HG03280 (cell line): ENCODE data around the gene TXNL1.
A peak's percentile ranks its signal among the peaks of the same experiment; 100 is the strongest.
"Not testable (repeated sequence)": the region's sequence is repeated elsewhere in the genome, so short reads cannot be mapped to it uniquely, and the experiment has no call there.

Experiments
- ATAC-seq: cut with Tn5 transposase; IDR thresholded peaks from one replicate; pipeline ENCODE4 v1.9.1; 2021; ENCODE audit warnings: mild to moderate bottlenecking, moderate library complexity; ENCODE audit not compliant: unreplicated experiment

Gene TXNL1

DNA sequence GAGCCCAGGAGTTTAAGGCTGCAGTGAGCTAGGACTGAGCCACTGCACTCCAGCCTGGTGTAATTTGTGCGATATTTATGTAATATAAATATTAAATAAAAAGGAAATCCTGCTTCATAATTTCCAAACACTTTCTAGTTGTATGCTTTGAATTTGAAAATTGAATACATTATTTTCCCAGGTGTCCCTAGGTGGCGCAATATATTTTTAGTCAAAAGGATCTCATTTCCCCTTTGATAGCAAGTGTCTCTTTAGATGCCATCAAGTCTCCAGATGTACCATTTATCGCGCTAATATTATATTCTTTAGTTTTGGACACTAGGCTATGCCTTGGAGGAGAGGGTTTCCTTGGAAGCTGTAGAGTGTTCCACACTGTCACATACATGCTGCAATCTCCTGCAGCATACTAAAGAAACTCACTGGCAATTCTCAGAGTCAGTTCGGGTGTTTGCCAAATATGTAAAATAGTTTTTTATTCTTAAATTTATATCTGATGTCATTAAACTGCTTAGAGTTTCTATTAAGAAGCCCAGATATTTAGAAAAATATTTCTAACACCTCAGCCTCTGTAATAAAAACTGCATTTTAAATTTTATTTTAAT lies 7.1 kb upstream of the TXNL1 start:
- ATAC-seq, result no peak

DNA sequence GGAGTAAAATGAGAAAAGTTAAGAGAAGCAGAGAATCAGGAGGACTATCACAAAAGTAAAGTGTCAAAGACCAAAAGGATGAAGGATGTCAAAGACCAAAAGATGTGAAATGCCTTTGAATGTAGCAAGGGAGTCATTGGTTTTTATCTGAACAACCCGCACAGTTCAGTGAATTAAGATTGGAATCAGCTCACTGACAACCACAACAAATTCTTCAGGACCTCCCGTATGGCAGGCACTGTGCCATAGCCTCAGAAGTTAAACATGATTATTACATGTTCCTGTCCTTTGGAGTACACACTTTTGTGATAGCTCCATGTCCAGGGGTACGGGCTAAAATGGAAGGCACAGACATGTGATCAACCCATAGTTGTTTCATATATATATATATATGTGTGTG lies 5.0 kb upstream of the TXNL1 start:
- ATAC-seq, result no peak

DNA sequence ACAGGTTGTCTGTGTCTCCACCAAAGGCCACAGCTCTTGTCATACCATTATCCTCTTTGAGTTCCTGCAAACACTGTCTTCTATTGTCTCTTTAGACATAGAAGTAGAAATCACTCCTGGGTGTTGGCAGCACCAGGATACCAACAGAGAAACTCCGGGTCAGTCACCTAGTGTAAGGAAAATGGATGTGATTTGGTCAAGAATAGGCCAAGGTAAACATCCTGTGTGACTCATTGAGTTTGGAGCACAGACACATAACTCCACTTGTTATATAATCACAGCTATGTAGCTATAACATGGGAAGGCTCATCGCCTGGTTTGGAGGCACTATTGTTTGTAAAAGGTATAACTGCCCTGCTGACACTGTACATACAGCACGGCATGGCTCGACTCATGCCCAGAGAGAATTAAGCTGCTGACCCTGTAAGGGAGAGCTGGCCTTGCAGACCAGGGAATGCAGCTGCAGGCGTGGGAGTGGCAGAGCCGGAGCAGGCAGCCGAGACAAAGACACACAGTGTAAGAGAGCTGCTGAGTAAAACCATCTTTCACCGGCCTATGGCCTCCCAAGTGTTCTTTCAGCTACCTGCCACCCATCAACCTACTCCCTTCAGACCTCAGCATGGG lies 3.4 kb upstream of the TXNL1 start:
- no peak for ATAC-seq

DNA sequence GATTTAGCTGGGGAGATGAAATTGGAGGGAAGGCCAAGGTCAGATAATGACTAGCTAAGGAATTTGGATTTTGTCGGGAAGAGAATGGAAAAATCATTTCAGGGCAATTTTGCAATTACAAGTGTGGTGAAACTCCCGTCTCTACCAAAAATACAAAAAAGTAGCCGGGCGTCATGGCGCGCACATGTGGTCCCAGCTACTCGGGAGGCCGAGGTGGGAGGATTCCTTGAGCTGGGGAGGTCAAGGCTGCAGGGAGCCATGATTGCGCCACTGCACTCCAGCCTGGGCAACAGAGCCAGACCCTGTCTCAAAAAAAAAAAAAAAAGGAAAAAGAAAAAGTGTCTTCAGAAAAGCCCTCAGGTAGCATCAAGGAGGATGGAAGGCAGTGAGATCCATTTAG lies 1.2 kb upstream of the TXNL1 start:
- no peak for ATAC-seq

DNA sequence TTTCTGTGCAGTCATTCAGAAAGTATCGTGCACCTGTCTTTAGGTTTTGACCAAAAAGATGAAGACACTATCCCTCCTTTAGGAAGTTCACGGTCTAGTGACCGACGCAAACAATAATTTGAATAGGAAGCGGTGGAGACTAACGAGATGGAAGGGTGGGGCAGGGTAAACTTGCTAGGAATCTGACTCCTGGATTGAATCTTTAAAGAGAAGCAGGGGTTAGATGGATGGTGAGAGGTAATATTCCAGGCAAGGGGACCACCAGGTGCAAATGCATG lies 651 bp upstream of the TXNL1 start:
- no peak for ATAC-seq

DNA sequence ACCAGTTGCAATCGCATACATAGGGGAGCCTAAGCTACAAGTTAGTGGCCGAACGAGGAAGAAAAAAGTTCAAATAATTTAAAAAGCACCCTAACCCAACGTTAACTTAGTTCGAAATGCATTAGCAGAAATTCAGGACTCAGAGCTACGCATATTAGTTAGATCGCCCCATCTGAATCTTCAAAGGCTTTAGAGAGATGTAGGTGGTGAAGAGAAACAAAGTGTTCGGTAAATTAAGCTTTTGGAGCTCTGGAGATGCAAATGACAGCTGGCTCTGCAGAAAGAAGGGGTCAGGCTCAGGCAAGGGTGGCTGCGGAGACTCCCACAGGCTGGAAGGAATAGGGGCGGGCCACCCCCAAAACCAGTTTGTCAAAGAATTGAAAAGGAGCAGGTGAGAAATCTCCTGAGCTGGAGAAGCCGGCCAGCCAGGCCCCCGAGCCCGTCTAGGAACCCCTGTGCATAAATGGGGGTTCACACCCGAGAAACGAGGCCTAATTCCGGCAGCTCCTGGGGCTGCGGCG lies 621 bp downstream of the TXNL1 start:
- peak; percentile 16 for ATAC-seq

DNA sequence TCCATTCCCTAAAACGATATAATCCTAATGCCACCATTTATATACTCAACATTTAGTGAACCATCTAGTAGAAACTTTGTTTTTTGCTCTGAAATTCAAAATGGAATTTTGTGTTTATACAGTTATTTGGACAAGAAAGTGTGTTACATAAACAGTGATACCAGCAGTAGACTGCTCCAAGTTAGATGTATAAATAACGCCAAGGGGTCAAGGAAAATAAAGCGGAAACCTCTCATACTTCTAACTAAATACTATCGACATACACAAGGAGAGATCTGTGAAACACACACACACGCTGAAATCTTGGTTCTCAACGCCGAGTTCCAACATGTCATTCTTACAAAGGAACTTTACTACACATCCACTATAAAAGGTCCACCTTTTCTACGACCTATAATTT lies 1.2 kb downstream of the TXNL1 start:
- no peak for ATAC-seq

DNA sequence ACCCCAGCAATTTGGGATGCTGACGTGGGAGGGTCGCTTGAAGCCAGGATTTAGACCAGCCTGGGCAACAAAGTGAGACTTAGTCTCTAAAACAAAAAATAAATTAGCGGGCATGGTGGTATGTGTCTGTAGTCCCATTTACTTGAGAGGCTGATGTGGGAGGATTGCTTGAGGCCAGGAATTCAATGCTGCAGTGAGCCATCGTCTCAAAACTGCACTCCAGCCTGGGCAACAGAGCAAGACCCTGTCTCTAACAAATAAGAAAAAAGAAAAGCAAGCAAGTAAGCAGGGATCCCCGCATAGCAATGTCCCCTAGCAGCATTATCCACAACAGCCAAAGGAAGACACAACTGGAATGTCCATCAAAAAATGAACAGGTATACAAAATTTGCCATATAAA lies 3.4 kb downstream of the TXNL1 start:
- no peak for ATAC-seq

DNA sequence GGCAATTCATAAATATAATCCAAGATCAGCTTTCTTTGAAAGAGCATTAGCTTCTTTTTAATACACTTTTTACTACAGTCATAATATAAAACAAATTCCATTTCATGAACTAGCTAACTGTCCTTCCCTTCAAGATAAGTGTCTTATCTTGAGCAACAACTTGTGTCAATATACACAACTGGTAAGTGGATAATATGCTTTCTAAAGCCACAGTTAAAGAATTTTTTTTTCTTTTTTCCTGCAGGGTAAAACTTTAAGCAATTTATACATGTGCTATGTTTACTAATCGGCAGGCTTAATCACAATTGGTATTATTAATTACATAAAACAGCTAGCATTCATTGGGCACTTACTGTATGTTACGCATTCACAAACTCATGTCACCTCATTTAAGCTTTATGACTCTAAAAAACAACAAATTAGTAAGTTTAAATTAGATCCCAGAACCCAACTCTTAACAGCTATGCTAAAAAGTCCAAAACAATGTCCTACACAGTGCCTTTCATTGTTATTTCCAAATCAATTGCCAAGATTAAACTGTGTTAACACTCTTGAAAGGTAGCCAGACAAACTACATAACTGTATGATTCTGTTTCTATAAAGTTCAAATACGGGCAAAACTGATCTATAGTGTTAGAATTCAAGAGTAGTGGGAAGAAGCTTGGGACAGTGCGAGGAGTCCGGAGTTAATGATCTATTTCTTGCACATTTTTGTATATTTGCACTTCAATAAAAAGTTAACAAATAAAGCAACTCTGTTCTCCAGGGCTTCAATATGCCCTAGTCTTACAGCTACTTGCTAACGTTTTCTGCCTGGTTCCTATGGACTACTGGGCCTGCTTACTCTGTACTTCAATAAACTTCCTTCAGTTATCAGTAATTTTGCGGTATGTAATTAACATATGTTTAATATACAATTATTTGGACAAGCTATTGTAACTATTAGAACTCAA lies 6.0 kb downstream of the TXNL1 start:
- ATAC-seq, result no peak

DNA sequence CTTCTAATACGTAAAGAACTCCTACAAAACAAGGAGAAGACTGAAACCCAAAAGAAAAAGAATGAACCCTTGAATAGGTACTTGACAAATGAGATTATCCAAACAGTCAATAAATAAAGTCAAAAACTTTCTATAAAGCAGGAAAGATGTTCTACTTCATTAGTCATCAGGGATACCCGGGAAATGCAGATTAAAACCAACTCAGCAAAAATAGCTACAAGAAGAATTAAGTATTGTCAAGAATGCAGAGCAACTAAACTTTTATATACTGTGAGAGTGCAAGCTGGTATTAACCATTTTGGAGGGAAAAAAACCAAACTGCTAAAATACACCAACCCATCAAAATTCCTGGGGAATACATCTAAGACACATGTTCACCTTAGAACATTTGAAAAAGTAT lies 10.4 kb downstream of the TXNL1 start:
- no peak for ATAC-seq

DNA sequence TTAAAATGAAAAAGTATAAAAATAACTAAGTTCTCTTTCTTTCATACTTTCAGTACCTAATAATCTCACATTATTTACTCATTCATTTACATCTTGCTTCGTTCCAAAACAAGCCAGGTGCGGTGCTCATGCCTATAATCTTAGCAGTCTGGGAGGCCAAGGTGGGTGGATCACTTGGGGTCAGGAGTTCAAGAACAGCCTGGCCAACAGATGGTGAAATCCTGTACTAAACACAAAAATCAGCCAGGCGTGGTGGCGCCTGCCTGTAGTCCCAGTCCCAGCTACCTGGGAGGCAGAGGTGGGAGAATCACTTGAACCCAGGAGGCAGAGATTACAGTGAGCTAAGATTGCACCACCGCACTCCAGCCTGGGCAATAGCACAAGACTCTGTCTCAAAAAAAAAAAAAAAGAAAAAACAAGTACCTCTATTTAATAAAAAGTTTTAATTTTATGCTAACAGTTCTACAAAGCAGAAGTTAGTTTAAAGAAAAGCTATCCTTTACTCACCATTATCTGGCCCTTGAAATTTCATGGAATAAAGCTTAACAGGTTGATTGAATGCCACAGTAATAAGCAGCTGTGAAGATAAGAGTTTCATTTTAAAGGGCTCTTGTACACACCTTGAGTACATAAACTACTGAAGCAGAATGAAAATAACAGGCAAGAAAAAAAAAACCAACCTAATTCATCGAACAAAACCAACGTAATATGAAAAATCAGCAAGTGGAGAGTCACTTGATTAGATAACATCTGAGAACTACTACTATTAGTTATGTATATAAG lies 22.5 kb downstream of the TXNL1 start:
- ATAC-seq, result no peak

DNA sequence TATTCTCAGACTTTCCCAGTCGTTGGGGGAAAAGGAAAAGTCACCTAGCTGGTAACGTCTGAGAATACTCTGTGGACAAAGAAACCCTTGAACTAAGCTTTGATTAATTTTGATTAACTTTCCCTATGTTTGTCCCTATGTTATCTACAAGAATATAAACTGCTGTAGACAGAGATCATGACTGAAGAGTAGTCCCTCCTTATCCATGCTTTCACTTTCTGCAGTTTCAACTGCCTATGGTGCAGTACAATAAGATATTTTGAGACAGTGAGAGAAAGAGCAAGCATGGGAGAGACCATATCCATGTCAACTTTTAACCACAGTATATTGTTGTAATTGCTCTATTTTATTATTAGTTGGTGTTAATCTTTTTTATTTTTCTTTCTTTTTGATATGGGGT lies 31.8 kb downstream of the TXNL1 start:
- no peak for ATAC-seq

DNA sequence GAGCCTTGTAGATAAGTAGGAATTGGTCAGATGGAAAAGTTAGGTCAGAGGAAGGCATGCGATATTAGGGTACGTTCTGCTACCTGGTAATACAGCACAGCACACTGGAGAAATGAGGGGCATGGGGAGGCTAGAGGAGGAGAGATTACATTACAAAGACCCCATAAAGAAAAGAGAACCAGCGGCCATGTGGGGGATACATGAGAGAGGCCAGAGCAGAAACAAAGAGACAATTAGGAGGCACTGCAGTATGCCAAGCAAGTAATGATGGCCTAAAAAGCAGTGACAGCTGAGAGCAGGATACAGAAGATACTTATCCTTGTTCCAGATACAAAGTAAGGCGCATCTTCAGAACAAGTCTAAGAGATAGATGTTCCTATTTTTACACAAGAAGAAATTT lies 40.0 kb downstream of the TXNL1 start:
- ATAC-seq, result no peak

DNA sequence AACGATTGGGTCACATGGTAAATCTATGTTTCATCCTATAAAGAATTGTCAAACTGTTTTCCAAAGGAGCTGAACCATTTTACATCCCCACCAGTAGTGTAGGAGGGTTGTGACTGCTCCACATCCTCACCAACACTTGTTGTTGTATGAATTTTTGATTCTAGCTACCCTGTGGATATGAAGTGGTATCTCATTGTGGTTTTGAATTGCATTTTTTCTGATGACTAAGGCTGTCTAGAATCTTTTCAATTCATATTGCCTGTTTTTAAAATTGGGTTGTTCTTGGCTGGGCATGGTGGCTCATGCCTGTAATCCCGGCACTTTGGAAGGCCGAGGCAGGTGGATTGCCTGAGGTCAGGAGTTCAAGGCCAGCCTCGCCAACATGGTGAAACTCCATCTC lies 44.5 kb downstream of the TXNL1 start:
- ATAC-seq, result no peak

DNA sequence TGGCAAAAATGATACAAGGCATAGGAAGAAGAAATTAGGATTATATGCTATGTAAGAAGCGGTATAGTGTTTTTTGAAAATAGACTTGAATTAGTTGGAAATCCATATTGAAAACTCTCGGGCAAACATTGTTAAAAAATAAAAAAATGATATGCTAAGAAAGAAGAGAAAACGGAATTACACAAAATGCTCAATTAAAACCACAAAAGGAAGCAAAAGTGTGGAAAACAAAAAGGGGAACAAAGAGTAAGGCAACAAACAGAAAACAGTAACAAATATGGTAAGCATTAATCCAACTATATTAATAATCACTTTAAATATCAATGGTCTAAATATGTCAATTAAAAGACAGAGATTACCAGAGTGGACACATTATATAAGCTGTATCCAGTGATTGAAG lies 58.4 kb downstream of the TXNL1 start:
- ATAC-seq, result no peak

DNA sequence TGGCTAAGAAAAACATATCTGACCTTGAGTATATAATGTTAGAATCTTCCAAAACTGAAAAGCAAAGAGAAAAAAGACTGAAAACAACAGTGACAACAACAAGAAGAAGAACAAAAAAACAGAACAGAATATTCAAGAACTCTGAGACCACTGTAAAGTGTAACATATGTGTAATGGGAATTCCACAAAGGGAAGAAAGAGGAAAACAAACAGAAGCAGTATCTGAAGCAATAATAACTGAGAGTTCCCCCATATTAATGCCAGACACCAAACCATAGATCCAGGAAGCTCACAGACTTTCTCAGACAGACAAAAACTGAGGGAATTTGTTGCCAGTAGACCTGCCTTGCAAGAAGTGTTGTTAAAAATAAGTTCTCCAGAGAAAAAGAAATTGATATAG lies 58.9 kb downstream of the TXNL1 start:
- ATAC-seq, result no peak

DNA sequence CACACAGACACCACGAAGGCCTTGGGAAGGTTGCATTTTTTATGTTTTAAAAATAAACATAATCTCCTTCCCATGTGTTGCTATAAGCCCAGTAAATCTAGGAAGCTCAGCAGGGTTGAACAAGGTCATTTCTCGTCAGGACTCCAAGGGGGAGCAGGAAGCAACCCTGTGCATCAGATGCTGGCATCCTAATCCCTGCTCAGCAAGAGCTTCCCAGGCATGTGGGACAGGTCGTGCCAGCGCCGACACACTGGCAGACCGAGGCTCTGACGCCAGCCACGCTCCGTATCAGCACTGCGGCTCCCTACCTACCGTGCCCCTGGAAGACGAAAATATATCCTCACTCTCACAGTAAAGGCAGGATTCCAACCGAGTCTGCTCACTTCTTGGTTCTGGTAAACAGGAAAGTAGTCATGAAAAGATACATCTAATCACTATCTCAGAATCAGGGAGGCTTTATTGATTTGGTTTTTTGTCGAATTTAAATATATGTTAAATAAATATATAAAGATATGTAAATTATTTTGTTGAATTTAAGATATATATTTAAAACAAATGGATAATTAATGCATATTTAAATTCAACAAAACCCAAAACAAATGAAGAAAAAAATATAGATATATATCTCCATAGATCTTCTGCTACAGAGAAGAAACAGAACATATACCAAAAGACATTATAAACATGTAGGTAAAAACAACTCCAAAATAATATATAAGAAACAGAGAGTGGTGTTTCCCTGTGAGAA lies 61.4 kb downstream of the TXNL1 start:
- no peak for ATAC-seq

DNA sequence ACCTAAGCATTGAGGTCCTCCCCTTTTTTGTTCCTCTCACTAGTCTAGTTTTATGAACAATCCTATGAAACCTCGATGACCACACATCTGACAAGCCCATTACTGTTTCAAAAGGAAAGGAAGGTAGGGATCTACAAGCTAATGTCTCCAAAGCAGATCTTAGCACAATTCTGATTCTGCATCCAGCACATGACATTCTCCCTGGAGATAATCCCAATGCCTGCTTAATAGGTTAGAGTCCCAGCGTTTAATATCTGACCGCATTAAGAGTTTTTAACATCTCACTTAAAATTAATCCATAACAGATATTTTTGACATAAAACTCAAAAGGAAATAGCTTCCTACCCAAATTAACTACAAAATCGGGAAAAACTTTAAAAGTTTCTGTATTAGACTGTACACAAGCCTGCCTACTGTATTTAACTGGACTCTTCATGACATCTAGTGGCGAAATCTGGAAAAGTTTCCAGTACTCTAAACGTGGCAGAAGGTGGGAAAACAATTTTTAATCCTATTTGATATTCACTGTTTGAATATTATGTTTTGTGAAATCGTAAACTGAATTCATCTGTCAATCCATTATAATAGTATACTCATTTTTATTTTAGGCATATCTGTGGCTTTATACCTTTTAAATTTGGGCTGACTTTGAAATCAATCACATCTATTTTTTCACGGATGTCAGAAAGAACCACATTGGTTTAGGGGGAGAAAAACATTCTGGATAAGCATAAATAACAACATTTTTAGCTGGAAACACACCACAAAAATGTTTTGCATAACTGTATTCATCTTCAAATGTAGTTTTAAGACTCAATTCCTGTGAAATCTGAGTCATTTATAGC lies 62.4 kb downstream of the TXNL1 start:
- no peak for ATAC-seq

DNA sequence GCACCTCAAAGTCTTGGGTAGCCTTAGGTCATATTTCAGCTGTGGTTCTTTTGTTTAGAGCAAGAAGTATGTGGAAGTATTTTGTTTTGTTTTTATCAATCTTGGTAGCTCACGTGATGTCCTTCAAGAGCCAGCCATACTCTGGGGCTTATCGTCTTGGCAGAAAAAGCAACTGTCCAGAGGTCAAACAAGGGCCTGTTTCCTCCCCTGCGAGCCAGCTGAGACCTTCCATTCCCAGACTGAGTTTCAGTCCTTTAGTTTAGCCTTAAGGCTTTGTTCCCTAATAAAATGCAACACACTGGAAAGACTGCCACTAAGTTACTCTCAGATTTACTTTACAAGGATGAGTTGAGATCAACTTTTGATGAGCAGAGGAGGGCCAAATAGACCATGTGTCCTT lies 63.5 kb downstream of the TXNL1 start:
- ATAC-seq, result no peak

DNA sequence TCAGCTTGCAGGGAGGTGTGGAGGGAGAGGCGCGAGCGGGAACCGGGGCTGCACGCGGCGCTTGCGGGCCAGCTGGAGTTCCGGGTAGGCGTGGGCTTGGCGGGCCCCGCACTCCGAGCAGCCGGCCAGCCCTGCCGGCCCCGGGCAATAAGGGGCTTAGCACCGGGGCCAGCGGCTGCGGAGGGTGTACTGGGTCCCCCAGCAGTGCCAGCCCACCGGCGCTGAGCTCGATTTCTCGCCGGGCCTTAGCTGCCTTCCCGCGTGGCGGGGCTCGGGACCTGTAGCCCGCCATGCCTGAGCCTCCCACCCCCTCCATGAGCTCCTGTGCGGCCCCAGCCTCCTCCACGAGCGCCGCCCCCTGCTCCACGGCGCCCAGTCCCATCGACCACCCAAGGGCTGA lies 66.1 kb downstream of the TXNL1 start:
- not testable (repeated sequence) for ATAC-seq
